Esophagus squamous epithelium (tissue), 5 donors: Measurements from ENCODE around the gene NR2F6. TPM values are rescaled to one million over a fixed set of nuclear protein-coding genes. Genes with fewer than 3 reads are reported as not detected.

ENCODE experiments used
- DNase-seq: peaks from one replicate; lab custom pipeline; 2025; lab: John Stamatoyannopoulos, UW
- H3K27ac ChIP-seq, 4 donors: fragments of 200-600 bp; sonication (generic); one replicate each; pipeline ENCODE4 v1.5.1; 2016 to 2019; ENCODE audit warnings: mild to moderate bottlenecking in 1 of 4
- H3K27me3 ChIP-seq, 4 donors: fragments of 200-600 bp; sonication (generic); 1 replicate in 3 of 4; 2 replicates in 1 of 4; pipeline versions ENCODE4 v1.5.1 to v1.6.0; 2017 to 2021; ENCODE audit warnings: antibody characterized with exemption in 1 of 4
- H3K36me3 ChIP-seq, 3 donors: fragments of 200-600 bp; sonication (generic); one replicate each; pipeline ENCODE4 v1.5.1; 2016 to 2019
- H3K4me1 ChIP-seq, 3 donors: fragments of 200-600 bp; sonication (generic); one replicate each; pipeline ENCODE4 v1.5.1; 2017 to 2019
- H3K4me3 ChIP-seq, 4 donors: fragments of 200-600 bp; sonication (generic); 1 replicate in 3 of 4; 2 replicates in 1 of 4; pipeline ENCODE4 v1.5.1; 2016 to 2019; ENCODE audit warnings: mild to moderate bottlenecking in 2 of 4, moderate library complexity in 1 of 4
- H3K9me3 ChIP-seq, 3 donors: fragments of 200-600 bp; sonication (generic); one replicate each; pipeline ENCODE4 v1.5.1; 2016 to 2019
- CTCF ChIP-seq, 6 experiments: fragments of 450-650 bp in 4 of 6; fragments of 200-600 bp in 2 of 6; sonication (generic) in 2 of 6; IDR thresholded peaks; one replicate each; pipeline ENCODE4 v1.5.1; 2016 to 2019; ENCODE audit warnings: antibody characterized with exemption in 6 of 6, mild to moderate bottlenecking in 4 of 6, moderate library complexity in 4 of 6
- POLR2A ChIP-seq, 4 donors: fragments of 450-650 bp; IDR thresholded peaks; one replicate each; pipeline ENCODE4 v1.6.1; 2017; ENCODE audit warnings: antibody characterized with exemption in 4 of 4, mild to moderate bottlenecking in 4 of 4, moderate library complexity in 3 of 4
- WGBS, 2 donors: methylation state at CpG; one replicate each; pipeline ENCODE4 v1.1.5; 2018; 5-methylcytosine and 5-hydroxymethylcytosine counted together
- intact Hi-C: fragments of 100-400 bp; cut with DNase I; formaldehyde crosslinking; loops from one replicate; pipeline ENCODE4 v1.15.0; 2022
- total RNA-seq, 4 donors: library from RNA; depleted of rRNA; stranded (reverse); fragments of >200 nt; gene quantifications; one replicate each; pipeline ENCODE4 v1.1.0, GENCODE V29; 2016
- donor health status: DM: yes; HTN: yes; CAD: no.

The NR2F6 gene
- total RNA-seq, 4 donors from 2014 or later: 52.8 to 115 (median 82.7) TPM

DNA sequence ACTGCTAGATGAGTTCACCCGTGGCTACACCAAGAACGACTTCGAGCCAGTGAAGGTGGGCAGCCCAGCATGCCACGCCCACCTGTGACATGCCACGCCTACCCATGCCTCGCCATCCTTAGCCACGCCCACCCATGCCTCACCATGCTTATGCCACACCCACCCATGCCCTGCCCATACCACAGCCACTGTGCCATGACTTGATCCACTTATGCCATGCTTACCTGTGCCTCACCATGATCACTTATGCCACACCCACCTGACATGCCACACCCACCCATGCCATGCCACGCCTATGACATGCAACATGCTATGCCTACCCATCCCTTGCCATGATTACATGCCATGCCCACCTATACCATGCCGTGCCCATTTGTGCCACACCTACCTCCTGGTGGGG lies 43.5 kb downstream of the NR2F6 start:
- H3K27me3 ChIP-seq: no peaks in the 10 kb centered on the region
- intact Hi-C loops: loop anchor here (10.0 kb wide), 1 partner anchor 83 kb away; the partner anchor contains the start of gene ANKLE1
- DNase-seq: no peak
- no peak overlapping the region for H3K4me3 ChIP-seq
- H3K27ac ChIP-seq: no peak overlapping the region
- 77 to 84% methylated on average over 8 to 9 of the region's 9 CpGs for WGBS, 2 donors
- peaks cover 20 to 100% (median 33%) of the 10 kb centered on the region in 3 donors for H3K36me3 ChIP-seq
- no peaks in the 10 kb centered on the region for H3K9me3 ChIP-seq
- H3K4me1 ChIP-seq: no peaks in the 10 kb centered on the region
- TF ChIP-seq POLR2A (IDR thresholded peaks at IDR 0.05) (no peak), CTCF (IDR thresholded peaks at IDR 0.05) (no peak)

- H3K27me3 ChIP-seq: no peaks in the 10 kb centered on the region
- H3K9me3 ChIP-seq: no peaks in the 10 kb centered on the region
- intact Hi-C loops: loop anchor here (10.0 kb wide), 1 partner anchor 84 kb away; the partner anchor contains the start of gene ANKLE1
- 79 to 99% methylated on average over 4 to 8 of the region's 16 CpGs for WGBS, 2 donors
- H3K4me3 ChIP-seq: no peak overlapping the region
- H3K36me3 ChIP-seq: peaks cover 21 to 98% (median 38%) of the 10 kb centered on the region in 3 donors
- no peak overlapping the region for H3K27ac ChIP-seq
- DNase-seq: no peak
- TF ChIP-seq POLR2A (IDR thresholded peaks at IDR 0.05) (no peak), CTCF (IDR thresholded peaks at IDR 0.05) (no peak)
- H3K4me1 ChIP-seq: no peaks in the 10 kb centered on the region
Measured at GRCh38 chr19:17200408-17201079, 45.2 kb downstream of the NR2F6 start.

DNA sequence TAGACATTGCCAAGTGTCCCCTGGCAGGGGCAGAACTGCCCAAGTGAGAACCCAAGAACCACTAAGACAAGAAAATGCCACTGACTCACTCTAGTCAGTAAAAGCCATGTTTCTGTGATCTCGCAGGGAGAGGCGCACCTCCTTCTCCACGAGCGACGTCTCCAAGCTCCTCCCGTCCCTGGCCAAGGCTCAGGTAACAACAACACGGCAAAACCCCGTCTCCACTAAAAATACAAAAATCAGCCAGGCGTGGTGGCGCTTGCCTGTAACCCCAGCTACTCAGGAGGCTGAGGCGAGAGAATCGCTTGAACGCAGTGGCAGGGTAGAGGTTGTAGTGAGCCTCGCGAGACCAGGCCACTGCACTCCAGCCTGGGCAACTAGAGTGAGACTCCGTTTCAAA lies 48.1 kb downstream of the NR2F6 start:
- no peaks in the 10 kb centered on the region for H3K27me3 ChIP-seq
- no peak overlapping the region for H3K4me3 ChIP-seq
- WGBS, 2 donors: 86 to 90% methylated on average over 5 to 9 of the region's 16 CpGs
- no peak for DNase-seq
- H3K9me3 ChIP-seq: no peaks in the 10 kb centered on the region
- no peak overlapping the region for H3K27ac ChIP-seq
- H3K4me1 ChIP-seq: no peaks in the 10 kb centered on the region
- TF ChIP-seq POLR2A (IDR thresholded peaks at IDR 0.05) (no peak), CTCF (IDR thresholded peaks at IDR 0.05) (no peak)
- intact Hi-C loops: no loop called here
- peaks cover 41 to 98% (median 58%) of the 10 kb centered on the region in 3 donors for H3K36me3 ChIP-seq

- H3K27ac ChIP-seq: no peak overlapping the region
- no peak for DNase-seq
- intact Hi-C loops: no loop called here
- no peaks in the 10 kb centered on the region for H3K27me3 ChIP-seq
- H3K36me3 ChIP-seq: peaks cover 32 to 98% (median 55%) of the 10 kb centered on the region in 3 donors
- no peak overlapping the region for H3K4me3 ChIP-seq
- no peaks in the 10 kb centered on the region for H3K9me3 ChIP-seq
- 91 to 93% methylated on average over 7 of the region's 7 CpGs for WGBS, 2 donors
- TF ChIP-seq POLR2A (IDR thresholded peaks at IDR 0.05): no peak
- no peak for TF ChIP-seq CTCF (IDR thresholded peaks at IDR 0.05)
- H3K4me1 ChIP-seq: no peaks in the 10 kb centered on the region
Measured at GRCh38 chr19:17196610-17197009, 49.1 kb downstream of the NR2F6 start.

GRCh38 chr19:17195106-17195505 lies 50.6 kb downstream of the NR2F6 start:
- Histone ChIP-seq H3K27ac (no peak overlapping the region), H3K4me1 (no peaks in the 10 kb centered on the region), H3K36me3 (peaks cover 38 to 98% (median 51%) of the 10 kb centered on the region in 3 donors), H3K9me3 (no peaks in the 10 kb centered on the region), H3K27me3 (no peaks in the 10 kb centered on the region), H3K4me3 (no peak overlapping the region)
- no peak for DNase-seq
- 100% methylated on average over 1 of the region's 23 CpGs; no CpG with 5 or more reads in 1 of the 2 donors for WGBS, 2 donors
- TF ChIP-seq CTCF (IDR thresholded peaks at IDR 0.05): no peak
- TF ChIP-seq POLR2A (IDR thresholded peaks at IDR 0.05): no peak
- intact Hi-C loops: no loop called here
